Activated gamma-delta T cell treated with anti-CD3 and anti-CD28 coated beads, Interleukin-2, amount 50 U/mL, for 16 hours (primary cell): ENCODE measurements around the gene YWHAG.
"Not testable (repeated sequence)": the region's sequence is repeated elsewhere in the genome, so short reads cannot be mapped to it uniquely, and the experiment has no call there.

Source experiments
- DNase-seq: peaks from one replicate; pipeline ENCODE4 v3.0.0-alpha.2; 2020; ENCODE audit warnings: low read depth

YWHAG gene

GRCh38 chr7:76377186-76377918 is 18.6 kb upstream of the YWHAG start:
- DNase-seq: no peak

- no peak for DNase-seq
Measured at GRCh38 chr7:76375251-76375650, 16.5 kb upstream of the YWHAG start.

DNA sequence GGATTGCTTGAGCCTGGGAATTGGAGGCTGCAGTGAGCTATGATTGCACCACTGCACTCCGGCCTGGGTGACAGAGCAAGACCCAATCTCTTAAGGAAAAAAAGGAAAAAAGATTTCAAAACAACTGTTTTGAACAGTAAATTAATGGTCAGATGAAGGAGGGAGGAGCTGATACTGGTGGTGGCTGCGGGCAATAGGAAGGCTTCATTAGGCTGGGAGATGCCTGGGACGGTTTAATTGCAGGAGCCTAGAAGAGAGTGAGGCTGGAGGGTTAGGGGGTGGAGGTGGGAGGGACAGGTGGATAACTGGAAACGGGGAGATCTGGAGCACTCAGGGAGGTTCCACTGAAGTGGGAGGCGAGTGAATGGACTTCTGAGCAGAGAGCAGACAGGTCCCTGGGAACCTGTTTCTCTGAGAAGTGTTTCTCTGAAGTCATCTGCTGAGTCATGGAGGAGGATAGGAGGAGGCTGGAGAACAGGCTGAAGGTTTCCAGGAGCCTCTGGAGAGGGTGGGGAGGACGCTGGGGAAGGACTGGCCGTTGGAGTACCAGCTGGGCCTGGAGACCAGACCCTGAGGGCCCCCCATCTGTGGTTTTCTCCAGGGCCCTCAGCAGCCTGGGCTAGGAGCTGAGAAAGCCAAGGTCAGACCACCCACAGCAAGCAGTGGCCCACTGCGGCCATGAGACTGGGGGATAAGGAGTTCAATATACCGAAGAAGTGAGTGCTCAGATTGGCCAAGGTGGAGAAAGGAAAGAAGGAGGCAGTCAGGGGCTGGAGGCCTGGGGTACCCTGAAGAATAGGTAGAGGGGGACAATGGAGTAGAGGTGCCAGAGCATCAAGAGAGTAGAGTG is 14.4 kb upstream of the YWHAG start:
- DNase-seq: no peak

GRCh38 chr7:76371396-76371795 is 12.6 kb upstream of the YWHAG start:
- DNase-seq: no peak

GRCh38 chr7:76369018-76369417 is 10.2 kb upstream of the YWHAG start:
- DNase-seq: no peak

GRCh38 chr7:76368190-76368589 is 9.4 kb upstream of the YWHAG start:
- DNase-seq: no peak

DNA sequence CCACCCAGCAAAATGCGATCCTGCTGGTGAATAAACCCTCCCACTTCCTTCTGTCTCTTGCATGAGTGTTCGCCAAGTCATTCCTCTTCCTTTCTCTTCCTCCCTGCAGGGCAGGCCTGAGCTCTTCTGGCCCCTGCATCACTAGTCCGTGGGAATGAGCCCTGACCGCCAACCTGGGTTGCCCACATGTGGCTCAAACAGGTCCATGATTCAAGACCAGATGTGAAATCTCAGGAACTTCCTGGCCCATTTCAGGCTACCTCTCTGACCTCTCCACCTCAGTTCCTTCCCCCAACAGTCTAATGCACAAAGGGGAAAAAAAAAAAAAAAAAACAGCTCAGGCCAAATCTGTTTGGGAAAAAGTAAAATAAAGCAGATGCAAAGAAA is 5.4 kb upstream of the YWHAG start:
- no peak for DNase-seq

- not testable (repeated sequence) for DNase-seq
Measured at GRCh38 chr7:76363754-76364153, 5.0 kb upstream of the YWHAG start.

GRCh38 chr7:76359978-76360638 is 1.3 kb upstream of the YWHAG start:
- no peak for DNase-seq

- DNase-seq: peak; percentile 91
Measured at GRCh38 chr7:76359111-76359977, 553 bp upstream of the YWHAG start.

DNA sequence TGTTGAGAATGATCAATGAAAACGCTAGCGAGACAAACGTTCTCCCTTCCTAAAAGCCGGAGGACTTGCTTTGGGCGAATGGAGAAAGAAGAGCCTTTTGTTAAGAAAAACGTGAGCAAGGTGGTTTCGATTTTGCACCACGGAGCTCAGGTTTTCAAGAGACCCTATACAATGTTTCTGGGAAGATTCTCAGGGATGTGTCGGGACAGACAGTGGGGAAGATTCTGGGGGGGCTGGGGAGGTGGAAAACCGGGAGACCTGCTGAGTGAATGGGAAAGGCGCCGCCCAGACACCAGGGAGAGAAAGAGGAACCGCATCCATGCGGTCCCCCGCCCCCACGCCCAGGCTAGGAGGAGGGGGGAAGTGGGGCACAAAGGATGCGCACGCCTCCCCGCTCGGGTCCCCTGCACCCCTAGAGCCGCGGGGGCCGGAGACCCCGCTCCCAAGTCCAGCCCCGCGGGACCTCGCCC is 745 bp downstream of the YWHAG start:
- peak; percentile 34 for DNase-seq

GRCh38 chr7:76357475-76358010 is 1.2 kb downstream of the YWHAG start:
- DNase-seq: no peak

DNA sequence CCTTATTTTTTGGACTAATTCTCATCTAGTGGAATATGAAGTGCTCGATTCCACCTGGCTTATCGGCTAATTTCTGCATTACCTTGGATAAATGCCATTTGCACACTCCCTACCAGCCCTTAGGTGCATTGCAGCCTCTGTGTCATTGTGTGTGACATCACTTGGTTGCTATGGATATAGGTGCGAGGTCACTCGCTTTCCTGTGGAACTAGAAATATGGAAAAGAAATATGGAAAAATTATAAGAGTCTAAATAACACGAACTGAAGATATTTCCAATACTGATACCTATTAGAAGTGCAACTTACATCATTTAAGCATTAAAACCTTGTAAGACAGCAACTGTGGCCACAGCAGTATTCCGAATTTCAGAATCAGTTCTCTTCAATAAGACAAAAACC is 2.0 kb downstream of the YWHAG start:
- no peak for DNase-seq

GRCh38 chr7:76356115-76356514 is 2.7 kb downstream of the YWHAG start:
- DNase-seq: no peak

GRCh38 chr7:76354981-76355730 is 3.6 kb downstream of the YWHAG start:
- no peak for DNase-seq

DNA sequence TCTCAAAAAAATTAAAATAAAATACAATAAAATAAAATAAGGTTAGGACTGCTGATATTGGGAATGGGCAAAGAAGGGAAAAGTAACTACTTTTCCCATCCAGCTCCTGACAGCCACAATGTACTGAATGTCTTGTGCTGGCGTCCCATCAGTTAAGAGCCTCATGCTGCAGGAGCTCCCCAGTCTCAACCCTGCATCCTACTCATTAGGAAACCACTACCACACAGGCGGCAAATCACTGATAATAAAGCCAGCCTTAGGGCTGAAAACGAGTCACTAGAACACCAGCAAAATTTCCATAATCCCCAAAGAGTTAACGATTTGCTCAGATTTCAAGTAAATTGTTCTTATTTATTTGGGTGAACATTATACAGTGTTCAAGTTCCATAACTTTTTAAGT is 4.3 kb downstream of the YWHAG start:
- no peak for DNase-seq

- no peak for DNase-seq
Measured at GRCh38 chr7:76353744-76354143, 5.0 kb downstream of the YWHAG start.

DNA sequence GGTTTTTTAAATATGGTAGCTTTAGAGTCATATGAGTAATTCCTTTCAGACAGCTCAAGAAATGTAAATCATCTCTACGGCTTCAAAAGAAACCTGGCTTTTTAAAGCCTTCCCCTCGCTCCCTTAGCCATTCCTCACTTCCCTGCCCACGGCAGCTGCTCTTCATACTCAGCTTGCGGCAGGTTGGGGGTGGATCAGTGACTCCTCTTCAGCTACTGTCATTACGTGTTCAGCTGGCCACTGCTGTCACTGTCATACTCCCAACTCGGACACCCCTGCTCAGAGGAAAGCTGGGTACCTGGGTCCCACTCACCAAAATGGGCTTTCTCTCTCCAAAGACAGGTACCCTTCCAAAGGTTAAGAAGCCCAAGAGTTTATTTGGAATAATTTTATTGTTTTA is 6.6 kb downstream of the YWHAG start:
- no peak for DNase-seq

GRCh38 chr7:76351372-76351771 is 7.4 kb downstream of the YWHAG start:
- no peak for DNase-seq

DNA sequence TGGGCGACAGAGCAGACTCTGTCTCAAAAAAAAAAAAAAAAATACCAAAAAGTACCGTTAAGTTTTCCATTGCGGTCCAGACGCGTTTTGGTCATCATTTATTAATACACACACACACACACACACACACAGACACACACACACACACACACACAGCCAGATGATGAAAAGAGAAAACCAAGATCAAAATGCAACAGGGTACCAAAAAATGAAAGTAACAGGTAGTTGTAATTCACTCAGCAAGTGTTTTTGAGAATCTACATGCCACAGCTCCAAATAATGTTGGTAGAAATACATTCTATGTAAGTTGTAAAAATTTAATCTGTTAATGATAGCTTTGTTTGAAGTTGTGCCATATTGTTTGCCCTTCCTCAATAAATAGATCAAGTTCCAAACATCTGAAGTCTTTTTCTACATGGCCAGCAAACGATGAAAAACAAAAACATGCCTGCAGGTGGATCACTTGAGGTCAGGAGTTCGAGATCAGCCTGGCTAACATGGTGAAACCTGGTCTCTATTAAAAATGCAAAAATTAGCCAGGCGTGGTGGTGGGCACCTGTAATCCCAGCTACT is 9.4 kb downstream of the YWHAG start:
- no peak for DNase-seq
